GM23338 (cell line): ENCODE measurements around the gene YWHAB. TPM values are rescaled to one million over a fixed set of nuclear protein-coding genes. Genes with fewer than 3 reads are reported as not detected.

Experiments used
- ATAC-seq: fragments of 200-7000 bp; cut with Tn5 transposase; 3 replicates; pipeline ENCODE4 v1.9.1; 2020
- DNase-seq: peaks from one replicate; pipeline ENCODE4 v3.0.0-alpha.2; 2015; ENCODE audit warnings: low spot score
- H2AFZ ChIP-seq: fragments of 200-600 bp; sonication (generic); 2 replicates; pipeline ENCODE4 v1.8.0; 2016; ENCODE audit warnings: antibody characterized with exemption, mild to moderate bottlenecking, moderate library complexity
- H3F3A ChIP-seq: fragments of 200-600 bp; sonication (generic); replicated peaks from 2 replicates; pipeline ENCODE4 v1.8.0; 2017; ENCODE audit warnings: antibody characterized with exemption, mixed run types, low read depth
- H3K27ac ChIP-seq: fragments of 200-600 bp; sonication (generic); 2 replicates; pipeline ENCODE4 v1.6.1; 2016; ENCODE audit warnings: low read depth
- H3K27me3 ChIP-seq: fragments of 200-600 bp; sonication (generic); 2 replicates; pipeline ENCODE4 v1.8.0; 2016; ENCODE audit warnings: mild to moderate bottlenecking, mixed run types, moderate library complexity; ENCODE audit not compliant: insufficient read depth
- H3K36me3 ChIP-seq: fragments of 200-600 bp; sonication (generic); 2 replicates; pipeline ENCODE4 v1.8.0; 2016; ENCODE audit warnings: mild to moderate bottlenecking; ENCODE audit not compliant: insufficient read depth
- H3K4me1 ChIP-seq: fragments of 200-600 bp; sonication (generic); 2 replicates; pipeline ENCODE4 v1.8.0; 2016; ENCODE audit warnings: mild to moderate bottlenecking, moderate library complexity; ENCODE audit not compliant: insufficient read depth
- H3K4me2 ChIP-seq: fragments of 200-600 bp; sonication (generic); 2 replicates; pipeline ENCODE4 v1.7.1; 2017; ENCODE audit warnings: mixed run types
- H3K4me3 ChIP-seq: fragments of 200-600 bp; sonication (generic); 2 replicates; pipeline ENCODE4 v1.6.1; 2016; ENCODE audit warnings: mixed run types
- H3K79me2 ChIP-seq: fragments of 200-600 bp; sonication (generic); replicated peaks from 2 replicates; pipeline ENCODE4 v1.8.0; 2017; ENCODE audit warnings: mild to moderate bottlenecking; ENCODE audit not compliant: insufficient read depth
- H3K9me2 ChIP-seq: fragments of 200-600 bp; sonication (generic); 2 replicates; pipeline ENCODE4 v1.8.0; 2017; ENCODE audit not compliant: insufficient read depth
- H4K20me1 ChIP-seq: fragments of 200-600 bp; sonication (generic); replicated peaks from 2 replicates; pipeline ENCODE4 v1.8.0; 2017; ENCODE audit warnings: mild to moderate bottlenecking; ENCODE audit not compliant: insufficient read depth
- H3K27ac Mint-ChIP-seq: 2 replicates; pipeline ENCODE4 v1.8.0; 2020; ENCODE audit warnings: inconsistent platforms, mild to moderate bottlenecking, moderate library complexity, mixed read lengths
- H3K27me3 Mint-ChIP-seq: 3 replicates; pipeline ENCODE4 v1.8.0; 2022; ENCODE audit warnings: low read depth, mild to moderate bottlenecking, moderate library complexity, mixed read lengths, inconsistent platforms; ENCODE audit not compliant: insufficient read depth, poor library complexity
- H3K36me3 Mint-ChIP-seq: 3 replicates; pipeline ENCODE4 v1.8.0; 2021; ENCODE audit warnings: low read depth, mild to moderate bottlenecking, inconsistent platforms, moderate library complexity, mixed read lengths
- H3K4me1 Mint-ChIP-seq: 3 replicates; pipeline ENCODE4 v1.8.0; 2020; ENCODE audit warnings: mild to moderate bottlenecking, inconsistent platforms, mixed read lengths
- H3K4me3 Mint-ChIP-seq: 3 replicates; pipeline ENCODE4 v1.8.0; 2021; ENCODE audit warnings: moderate library complexity, mild to moderate bottlenecking, inconsistent platforms, mixed read lengths
- H3K9me3 Mint-ChIP-seq: 3 replicates; pipeline ENCODE4 v1.8.0; 2020; ENCODE audit warnings: moderate library complexity, mild to moderate bottlenecking, inconsistent platforms, mixed read lengths
- CREB1 ChIP-seq: fragments of 250-450 bp; sonication (Bioruptor Pico); IDR thresholded peaks from 2 replicates; pipeline ENCODE4 v1.5.0; 2020; ENCODE audit warnings: low read depth, mild to moderate bottlenecking, moderate library complexity
- CTCF ChIP-seq, 2 experiments: fragments of 200-600 bp in 1 of 2; sonication (generic) in 1 of 2; conservative IDR thresholded peaks; 2 replicates each; pipeline versions ENCODE4 v1.5.1 to v1.6.1; 2016 to 2017; ENCODE audit warnings: antibody characterized with exemption in 2 of 2, low read depth in 2 of 2, mild to moderate bottlenecking in 2 of 2, moderate library complexity in 1 of 2
- ETS1 ChIP-seq: IDR thresholded peaks from 2 replicates; pipeline ENCODE4 v1.6.1; 2016; ENCODE audit warnings: antibody characterized with exemption
- EZH2 ChIP-seq: fragments of 200-600 bp; sonication (generic); IDR thresholded peaks from one replicate; pipeline ENCODE4 v1.8.0; 2017; ENCODE audit warnings: antibody characterized with exemption, mild to moderate bottlenecking, low read depth; ENCODE audit not compliant: unreplicated experiment
- EZH2phosphoT487 ChIP-seq: fragments of 200-600 bp; sonication (generic); IDR thresholded peaks from one replicate; pipeline ENCODE4 v1.8.1; 2018; ENCODE audit warnings: antibody characterized with exemption; ENCODE audit not compliant: unreplicated experiment
- NANOG ChIP-seq: IDR thresholded peaks from 2 replicates; pipeline ENCODE4 v1.6.1; 2016; ENCODE audit warnings: antibody characterized with exemption, borderline replicate concordance
- POLR2AphosphoS5 ChIP-seq: IDR thresholded peaks from 2 replicates; pipeline ENCODE4 v1.6.1; 2016; ENCODE audit warnings: antibody characterized with exemption, low read depth
- REST ChIP-seq: IDR thresholded peaks from one replicate; pipeline ENCODE4 v1.6.1; 2018; ENCODE audit warnings: antibody characterized with exemption; ENCODE audit not compliant: unreplicated experiment
- STAT1 ChIP-seq: IDR thresholded peaks from one replicate; pipeline ENCODE4 v1.6.1; 2016; ENCODE audit warnings: antibody characterized with exemption; ENCODE audit not compliant: unreplicated experiment
- ZNF114 ChIP-seq: fragments of 250-450 bp; sonication (Bioruptor Pico); IDR thresholded peaks from 2 replicates; pipeline ENCODE4 v1.5.0; 2020; ENCODE audit warnings: mild to moderate bottlenecking, moderate library complexity
- ZNF331 ChIP-seq: fragments of 250-450 bp; sonication (Bioruptor Pico); IDR thresholded peaks from 2 replicates; pipeline ENCODE4 v1.5.0; 2020; ENCODE audit warnings: low read depth, mild to moderate bottlenecking, moderate library complexity
- polyA plus RNA-seq: library from polyadenylated mRNA; unstranded; fragments of >200 nt; fragmentation: Nextera tagmentation; extraction: Ambion mirVana; gene quantifications from 2 replicates; pipeline ENCODE4 v1.2.1, GENCODE V29; 2016
- total RNA-seq: library from RNA; depleted of rRNA; stranded (reverse); fragments of >200 nt; shearing (Covaris generic); gene quantifications from 2 replicates; pipeline ENCODE4 v1.2.3, GENCODE V29; 2014

The YWHAB gene
- total and polyA plus RNA-seq, 2 experiments from 2014 or later: 121 to 519 TPM

GRCh38 chr20:44897133-44897532 is 11.6 kb downstream of the YWHAB start:
- Histone ChIP-seq H3K4me2 (no peak overlapping the region), H3K27ac (no peak overlapping the region), H2AFZ (no peak overlapping the region), H3K9me2 (no peaks in the 10 kb centered on the region), H3K36me3 (peaks cover 14% of the 10 kb centered on the region), H3K27me3 (no peaks in the 10 kb centered on the region), H4K20me1 (peaks cover 89% of the 10 kb centered on the region), H3F3A (no peaks in the 10 kb centered on the region), H3K4me1 (0 out of 2 replicates have a peak, but pooled peaks cover 3% of the 10 kb centered on the region), H3K4me3 (no peak overlapping the region), H3K79me2 (peaks cover 100% of the 10 kb centered on the region)
- Mint-ChIP-seq H3K9me3 (no peaks in the 10 kb centered on the region), H3K36me3 (peaks cover 21% of the 10 kb centered on the region), H3K27me3 (peaks cover 7% of the 10 kb centered on the region), H3K4me3 (no peak overlapping the region), H3K27ac (no peak overlapping the region), H3K4me1 (peaks cover 14% of the 10 kb centered on the region)
- ATAC-seq: no peak
- DNase-seq: no peak
- TF ChIP-seq CREB1 (CRISPR knock-in tag) (no peak), CTCF (conservative IDR thresholded peaks at IDR 0.05; ENCODE audit: low read depth in 2 of 2) (no peak), ZNF114 (CRISPR knock-in tag) (no peak), POLR2AphosphoS5 (no peak)

DNA sequence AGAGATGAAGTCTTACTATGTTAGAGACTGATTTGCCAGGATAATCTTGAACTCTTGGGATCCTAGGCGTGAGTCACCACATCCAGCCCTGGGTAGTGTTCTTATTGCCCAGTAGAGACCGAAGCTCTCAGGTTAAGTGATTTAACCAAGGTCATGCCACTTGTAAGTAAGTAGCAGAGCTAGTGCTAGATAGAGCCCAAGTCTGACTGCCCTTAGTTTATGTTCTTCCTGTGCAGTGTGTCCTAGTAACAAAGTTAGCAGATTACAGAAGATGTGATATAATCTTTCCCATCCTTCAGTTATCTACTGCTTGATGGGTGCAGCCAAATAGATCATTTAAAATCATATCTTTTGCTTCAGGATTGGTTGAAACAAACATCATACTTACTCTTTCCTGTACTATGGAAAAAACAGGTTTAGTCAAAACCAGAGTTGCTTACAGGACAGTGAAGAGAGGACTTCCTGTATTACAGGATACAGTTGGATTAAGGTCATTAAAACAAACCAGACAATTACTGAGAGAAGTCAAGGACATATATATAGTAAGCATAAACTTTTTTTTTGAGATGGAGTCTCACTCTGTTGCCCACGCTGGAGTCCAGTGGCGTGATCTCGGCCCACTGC is 14.8 kb downstream of the YWHAB start:
- H3K4me2 ChIP-seq: no peak overlapping the region
- H3K9me2 ChIP-seq: no peaks in the 10 kb centered on the region
- peaks cover 71% of the 10 kb centered on the region for H4K20me1 ChIP-seq
- peaks cover 81% of the 10 kb centered on the region for H3K79me2 ChIP-seq
- H3K4me1 ChIP-seq: 0 out of 2 replicates have a peak, but pooled peaks cover 3% of the 10 kb centered on the region
- peaks cover 40% of the 10 kb centered on the region for H3K36me3 ChIP-seq
- Mint-ChIP-seq H3K27me3 (peaks cover 2% of the 10 kb centered on the region), H3K36me3 (peaks cover 49% of the 10 kb centered on the region), H3K4me1 (peaks cover 7% of the 10 kb centered on the region; the same call in 2 of the 3 replicates), H3K9me3 (no peaks in the 10 kb centered on the region), H3K27ac (no peak overlapping the region), H3K4me3 (no peak overlapping the region)
- TF ChIP-seq NANOG (no peak), EZH2 (no peak), REST (no peak), STAT1 (no peak), EZH2phosphoT487 (no peak), ZNF331 (CRISPR knock-in tag) (no peak), ZNF114 (CRISPR knock-in tag) (no peak), ETS1 (no peak)
- no peak overlapping the region for H3K4me3 ChIP-seq
- DNase-seq (no peak), ATAC-seq (no peak)
- H3K27ac ChIP-seq: no peak overlapping the region
- H2AFZ ChIP-seq: no peak overlapping the region
- H3F3A ChIP-seq: no peaks in the 10 kb centered on the region
- no peaks in the 10 kb centered on the region for H3K27me3 ChIP-seq
